ENCODE measurements around the gene CNTNAP2. TPM values are rescaled to one million over a fixed set of nuclear protein-coding genes. Genes with fewer than 3 reads are reported as not detected.

Gene CNTNAP2
- total and polyA plus RNA-seq, 2 of the 4 experiments (the other 2 are of a cell fraction), result not detected

GRCh38 chr7:148223738-148224137 is 2107.1 kb downstream of the CNTNAP2 start:
- no peaks in the 10 kb centered on the region for H3K4me1 ChIP-seq (ENCODE audit: control insufficient read depth, insufficient read depth, low read length)
- no TSS peak for BruUV-seq (replicated peaks)
- no peak overlapping the region for H3K14ac ChIP-seq (replicated peaks; ENCODE audit: low read depth, low read length)
- dilution Hi-C loops (cut with HindIII; ENCODE audit: low sequenced_read_pairs, unreplicated experiment) (no loop called here), intact Hi-C loops (cut with micrococcal nuclease) (no loop called here), in situ Hi-C loops (cut with MboI; ENCODE audit: low sequenced_read_pairs) (no loop called here)
- no peak overlapping the region for H3K23ac ChIP-seq (ENCODE audit: low read depth, low read length)
- no peak overlapping the region for H2AFZ ChIP-seq (replicated peaks; ENCODE audit: low read length, poor library complexity)
- no peaks in the 10 kb centered on the region for H3K27me3 ChIP-seq (ENCODE audit: control insufficient read depth, insufficient read depth, low read length)
- DNase-seq (no peak), ATAC-seq (ENCODE audit: low read depth) (no peak)
- no peak overlapping the region for H2AK5ac ChIP-seq (ENCODE audit: low read depth, low read length)
- ChIA-PET POLR2A (ENCODE audit: unreplicated experiment) (no interaction called here), CTCF (interaction anchor here (0.5 kb wide), 1 partner anchor 40 kb away, joined by 3 read pairs; no protein-coding TSS in a partner anchor)
- H3K9ac ChIP-seq (ENCODE audit: low read depth, low read length), result no peak overlapping the region
- H3K9me3 ChIP-seq (ENCODE audit: control insufficient read depth, insufficient read depth, low read length), result peaks cover 19% of the 10 kb centered on the region
- no peak for TF ChIP-seq CHD1 (IDR thresholded peaks at IDR 0.05; ENCODE audit: low read depth, low read length)
- TF ChIP-seq POLR2A (IDR thresholded peaks at IDR 0.05; ENCODE audit: low read depth, low read length), result no peak
- no peak for TF ChIP-seq MAZ (IDR thresholded peaks at IDR 0.05; ENCODE audit: borderline replicate concordance, low read depth, low read length)
- TF ChIP-seq FOS (IDR thresholded peaks at IDR 0.05; ENCODE audit: low read depth, low read length), result no peak
- TF ChIP-seq CEBPB (IDR thresholded peaks at IDR 0.05; ENCODE audit: low read depth, low read length), result no peak
- no peak for TF ChIP-seq RFX5 (IDR thresholded peaks at IDR 0.05; ENCODE audit: low read depth, low read length)
- TF ChIP-seq RAD21 (IDR thresholded peaks at IDR 0.05; ENCODE audit: low read length), result no peak
- no peak for TF ChIP-seq MXI1 (IDR thresholded peaks at IDR 0.05; ENCODE audit: borderline replicate concordance, low read depth, low read length)
- TF ChIP-seq RCOR1 (IDR thresholded peaks at IDR 0.05; ENCODE audit: insufficient replicate concordance, low read length), result no peak
- TF ChIP-seq MAFK (IDR thresholded peaks at IDR 0.05; ENCODE audit: low read depth, low read length), result no peak
- no peak for TF ChIP-seq SMC3 (IDR thresholded peaks at IDR 0.05; ENCODE audit: low read depth, low read length)
- no peak for TF ChIP-seq USF2 (IDR thresholded peaks at IDR 0.05; ENCODE audit: low read depth, low read length)
- TF ChIP-seq ELK1 (IDR thresholded peaks at IDR 0.05; ENCODE audit: borderline replicate concordance, low read depth, low read length), result no peak
- TF ChIP-seq NFE2L2 (IDR thresholded peaks at IDR 0.05; ENCODE audit: low read depth, low read length), result no peak
- no peak for TF ChIP-seq BHLHE40 (IDR thresholded peaks at IDR 0.05; ENCODE audit: low read depth, low read length)
- no peak for TF ChIP-seq CTCF (conservative IDR thresholded peaks at IDR 0.05; ENCODE audit: low read depth, low read length)
- H4K5ac ChIP-seq (ENCODE audit: low read depth, low read length), result no peak overlapping the region
- no peak overlapping the region for H3K27ac ChIP-seq (ENCODE audit: insufficient read depth, low read length)
- H3K4ac ChIP-seq (ENCODE audit: low read depth, low read length), result no peak overlapping the region
- no CpG with 5 or more reads among the region's 3 CpGs for WGBS, 2 experiments (ENCODE audit: extremely low coverage in 2 of 2, insufficient read length in 1 of 2)
- H4K20me1 ChIP-seq (ENCODE audit: insufficient read depth, low read length), result no peaks in the 10 kb centered on the region
- no peak overlapping the region for H4K91ac ChIP-seq (ENCODE audit: insufficient read depth, low read depth, low read length)
- H2BK15ac ChIP-seq (ENCODE audit: low read depth, low read length), result no peak overlapping the region
- H4K8ac ChIP-seq (ENCODE audit: low read depth in 2 of 2, low read length in 2 of 2), result no peak overlapping the region
- H3K9me1 ChIP-seq (ENCODE audit: insufficient read depth, low read length), result no peaks in the 10 kb centered on the region
- H3K18ac ChIP-seq (ENCODE audit: low read depth, low read length), result no peak overlapping the region
- H3K36me3 ChIP-seq (ENCODE audit: control insufficient read depth, insufficient read depth, low read length), result no peaks in the 10 kb centered on the region
- no peak overlapping the region for H3K4me3 ChIP-seq (ENCODE audit: insufficient read depth, low read depth, low read length)
- H2BK20ac ChIP-seq (ENCODE audit: low read depth, low read length), result no peak overlapping the region
- H2BK120ac ChIP-seq (ENCODE audit: low read depth, low read length), result no peak overlapping the region
- no peaks in the 10 kb centered on the region for H3K79me1 ChIP-seq (ENCODE audit: low read depth in 1 of 2, low read length in 2 of 2)
- no peak overlapping the region for H2AK9ac ChIP-seq (replicated peaks; ENCODE audit: low read depth, low read length, poor library complexity)
- H3K4me2 ChIP-seq (ENCODE audit: low read depth, low read length), result no peak overlapping the region
- no peak overlapping the region for H2BK5ac ChIP-seq (ENCODE audit: low read depth, low read length, poor library complexity, severe bottlenecking)
- no peak overlapping the region for H3K56ac ChIP-seq (ENCODE audit: extremely low read depth, insufficient read depth, low read length)
